Measurements from ENCODE around the gene SMARCA5. TPM values are rescaled to one million over a fixed set of nuclear protein-coding genes. Genes with fewer than 3 reads are reported as not detected.
A peak's percentile ranks its signal among the peaks of the same experiment; 100 is the strongest.

Gene SMARCA5
- total and polyA plus RNA-seq, 2 donors (not counting 1 experiment from before 2014, with no cell fraction given) = 6.7 to 53.1 TPM

GRCh38 chr4:143549928-143550327 is 36.4 kb downstream of the SMARCA5 start:
- H4K20me1 ChIP-seq (ENCODE audit: control insufficient read depth, insufficient read depth, low read length, poor library complexity, severe bottlenecking) = no peaks in the 10 kb centered on the region
- Mint-ChIP-seq H3K4me1 (peaks cover 6% of the 10 kb centered on the region), H3K4me3 (no peak overlapping the region), H3K27me3 (no peaks in the 10 kb centered on the region), H3K9me3 (ENCODE audit: insufficient read depth) (no peaks in the 10 kb centered on the region), H3K27ac (no peak overlapping the region)
- DNase-seq (no peak), ATAC-seq (ENCODE audit: low read depth) (no peak)
- TF ChIP-seq EZH2 (IDR thresholded peaks at IDR 0.05; ENCODE audit: borderline replicate concordance, insufficient read depth, low read depth, low read length, poor library complexity, severe bottlenecking) (no peak), CTCF (IDR thresholded peaks at IDR 0.05) (no peak)
- no peaks in the 10 kb centered on the region for H3K79me2 ChIP-seq (ENCODE audit: control insufficient read depth, insufficient read depth, low read length)
- H3K36me3 ChIP-seq (replicated peaks in 1 of 2; ENCODE audit: control extremely low read depth in 1 of 2, control insufficient read depth in 1 of 2, extremely low read depth in 1 of 2, insufficient read depth in 2 of 2, low read length in 1 of 2) = peaks cover 6 to 75% of the 10 kb centered on the region in 2 experiments
- intact Hi-C loops (cut with micrococcal nuclease) = no loop called here
- peaks cover 0 to 4% of the 10 kb centered on the region in 2 donors for H3K4me1 ChIP-seq (ENCODE audit: control insufficient read depth in 2 of 2, insufficient read depth in 2 of 2, low read length in 2 of 2)
- H3K9me3 ChIP-seq (ENCODE audit: control extremely low read depth in 1 of 3, control insufficient read depth in 2 of 3, insufficient read depth in 1 of 3, low read length in 2 of 3) = no peaks in the 10 kb centered on the region
- no peaks in the 10 kb centered on the region for H3K27me3 ChIP-seq (replicated peaks in 1 of 4; ENCODE audit: control extremely low read depth in 1 of 4, control insufficient read depth in 3 of 4, insufficient read depth in 4 of 4, low read length in 3 of 4)
- ChIA-PET POLR2A (interaction anchor here (0.7 kb wide), 1 partner anchor 25 kb away, joined by 8 read pairs; no protein-coding TSS in a partner anchor), CTCF (no interaction called here)
- no peak overlapping the region for H3K4me3 ChIP-seq (ENCODE audit: control extremely low read depth in 1 of 5, extremely low read depth in 1 of 5, insufficient read depth in 1 of 5, low read depth in 2 of 5, low read length in 4 of 5)
- WGBS (ENCODE audit: insufficient coverage) = no CpG with 5 or more reads among the region's 2 CpGs
- H3K27ac ChIP-seq (ENCODE audit: low read length in 2 of 2) = no peak overlapping the region
- no peak overlapping the region for H3K4me2 ChIP-seq (replicated peaks; ENCODE audit: low read depth, low read length, poor library complexity, severe bottlenecking)
- H2AFZ ChIP-seq (ENCODE audit: insufficient read depth, low read depth, low read length, poor library complexity, severe bottlenecking) = no peak overlapping the region
- H3K9ac ChIP-seq (ENCODE audit: low read length) = no peak overlapping the region

GRCh38 chr4:143554728-143555597 is 41.5 kb downstream of the SMARCA5 start:
- Histone ChIP-seq H3K4me1 (ENCODE audit: control insufficient read depth in 2 of 2, insufficient read depth in 2 of 2, low read length in 2 of 2) (peaks cover 7 to 19% of the 10 kb centered on the region in 2 donors), H4K20me1 (ENCODE audit: control insufficient read depth, insufficient read depth, low read length, poor library complexity, severe bottlenecking) (no peaks in the 10 kb centered on the region), H3K27ac (ENCODE audit: low read length in 2 of 2) (peak overlapping the region in 1 of 2 donors; percentile 50), H2AFZ (ENCODE audit: insufficient read depth, low read depth, low read length, poor library complexity, severe bottlenecking) (no peak overlapping the region), H3K79me2 (ENCODE audit: control insufficient read depth, insufficient read depth, low read length) (no peaks in the 10 kb centered on the region), H3K36me3 (replicated peaks in 1 of 2; ENCODE audit: control extremely low read depth in 1 of 2, control insufficient read depth in 1 of 2, extremely low read depth in 1 of 2, insufficient read depth in 2 of 2, low read length in 1 of 2) (peaks cover 6 to 25% of the 10 kb centered on the region in 2 experiments), H3K4me3 (ENCODE audit: control extremely low read depth in 1 of 5, extremely low read depth in 1 of 5, insufficient read depth in 1 of 5, low read depth in 2 of 5, low read length in 4 of 5) (no peak overlapping the region), H3K9me3 (ENCODE audit: control extremely low read depth in 1 of 3, control insufficient read depth in 2 of 3, insufficient read depth in 1 of 3, low read length in 2 of 3) (no peaks in the 10 kb centered on the region), H3K27me3 (replicated peaks in 1 of 4; ENCODE audit: control extremely low read depth in 1 of 4, control insufficient read depth in 3 of 4, insufficient read depth in 4 of 4, low read length in 3 of 4) (no peaks in the 10 kb centered on the region), H3K4me2 (replicated peaks; ENCODE audit: low read depth, low read length, poor library complexity, severe bottlenecking) (no peak overlapping the region), H3K9ac (ENCODE audit: low read length) (no peak overlapping the region)
- TF ChIP-seq EZH2 (IDR thresholded peaks at IDR 0.05; ENCODE audit: borderline replicate concordance, insufficient read depth, low read depth, low read length, poor library complexity, severe bottlenecking) = no peak
- no peak for TF ChIP-seq CTCF (IDR thresholded peaks at IDR 0.05)
- Mint-ChIP-seq H3K27me3 (no peaks in the 10 kb centered on the region), H3K9me3 (ENCODE audit: insufficient read depth) (no peaks in the 10 kb centered on the region), H3K27ac (peak overlapping the region; percentile 23), H3K4me3 (no peak overlapping the region), H3K4me1 (peaks cover 24% of the 10 kb centered on the region)
- intact Hi-C loops (cut with micrococcal nuclease) = loop anchor here (5.0 kb wide), 1 partner anchor 352 kb away; the partner anchor contains the start of gene GYPE
- 32% methylated on average over 3 of the region's 4 CpGs for WGBS (ENCODE audit: insufficient coverage)
- ATAC-seq (ENCODE audit: low read depth) (no peak), DNase-seq (peak; percentile 35)
- POLR2A ChIA-PET = no interaction called here
- CTCF ChIA-PET = no interaction called here
